Left renal pelvis (tissue), 4 donors: ENCODE results near the gene FER1L5. TPM values are rescaled to one million over a fixed set of nuclear protein-coding genes. Genes with fewer than 3 reads are reported as not detected.

Experiments
- DNase-seq, 4 donors: peaks; one replicate each; pipeline ENCODE4 v3.0.0-alpha.2; 2013; ENCODE audit warnings: low read depth in 4 of 4, low spot score in 3 of 4
- polyA plus RNA-seq, 4 donors: library from polyadenylated mRNA; unstranded; fragments of 120-200 nt; gene quantifications; one replicate each; pipeline ENCODE4 v1.2.1, GENCODE V29; 2013; ENCODE audit not compliant: insufficient read length in 4 of 4

The FER1L5 gene
- polyA plus RNA-seq: 1 to 10 TPM in 2 of 4 donors, under 1 TPM in 2; 0.44 to 1.8 (median 1.0) TPM

DNA sequence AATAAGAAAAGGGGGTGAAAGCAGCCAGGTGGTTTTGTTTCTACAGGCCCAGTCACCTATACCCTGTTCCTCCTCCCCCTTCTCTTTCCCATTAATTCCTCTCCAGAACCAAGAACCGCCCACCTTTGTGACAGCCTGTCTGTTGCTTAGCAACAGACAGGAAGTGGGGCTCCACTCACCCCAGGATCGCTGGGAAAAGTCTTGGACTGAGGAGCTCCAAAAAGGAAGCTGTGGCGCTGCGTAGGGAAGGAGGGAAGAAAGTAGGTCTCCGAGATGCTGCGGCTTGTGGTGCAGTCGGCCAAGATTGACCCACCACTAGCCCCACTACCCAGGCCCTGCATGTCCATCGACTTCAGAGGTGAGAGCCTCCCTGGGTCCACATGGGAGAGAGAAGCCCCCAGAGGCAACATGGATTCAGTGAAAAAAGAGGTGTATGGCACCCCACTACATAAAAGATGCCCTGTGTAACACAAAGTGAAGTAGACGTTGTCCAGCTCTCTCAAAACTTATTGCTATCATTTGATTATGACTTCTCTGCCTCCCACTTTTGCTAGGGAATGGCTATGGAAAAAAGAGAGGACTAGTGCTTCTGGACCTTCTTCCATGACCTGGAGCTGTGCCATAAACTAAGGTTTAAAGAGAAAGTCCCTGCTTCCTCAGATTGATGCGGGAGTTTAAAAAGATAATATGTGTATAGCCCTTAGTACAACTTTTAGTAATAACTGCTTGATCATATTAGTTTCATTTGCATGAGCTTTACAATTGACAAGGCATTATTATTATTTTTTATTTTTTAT, at the start of gene FER1L5:
Gene FER1L5, plus strand, starts transcription at position 201 of the 797 bp plus-strand sequence. Its CDS starts 73 bp downstream, at position 274.
- peak; percentile 58 to 82 (median 76) for DNase-seq

DNA sequence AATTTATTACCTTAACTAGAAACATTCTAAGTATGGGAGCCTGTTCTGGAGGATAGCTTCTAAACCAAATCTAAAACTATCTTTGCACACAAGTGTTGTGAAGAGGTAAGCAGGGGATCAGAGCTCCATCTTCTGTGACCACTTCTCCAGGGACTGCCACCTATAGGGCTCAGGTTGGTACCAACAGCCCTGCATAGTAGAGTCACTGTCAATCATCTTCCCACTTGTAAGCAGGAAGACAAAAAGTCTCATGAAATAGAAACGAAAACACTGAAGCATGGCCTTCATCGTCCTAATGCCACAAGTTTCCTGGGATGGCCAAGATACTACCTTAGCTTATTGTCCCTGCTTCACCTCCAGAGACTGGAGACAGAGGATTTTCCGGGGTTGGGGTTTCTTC, 48.3 kb upstream of the FER1L5 start:
- no peak for DNase-seq

DNA sequence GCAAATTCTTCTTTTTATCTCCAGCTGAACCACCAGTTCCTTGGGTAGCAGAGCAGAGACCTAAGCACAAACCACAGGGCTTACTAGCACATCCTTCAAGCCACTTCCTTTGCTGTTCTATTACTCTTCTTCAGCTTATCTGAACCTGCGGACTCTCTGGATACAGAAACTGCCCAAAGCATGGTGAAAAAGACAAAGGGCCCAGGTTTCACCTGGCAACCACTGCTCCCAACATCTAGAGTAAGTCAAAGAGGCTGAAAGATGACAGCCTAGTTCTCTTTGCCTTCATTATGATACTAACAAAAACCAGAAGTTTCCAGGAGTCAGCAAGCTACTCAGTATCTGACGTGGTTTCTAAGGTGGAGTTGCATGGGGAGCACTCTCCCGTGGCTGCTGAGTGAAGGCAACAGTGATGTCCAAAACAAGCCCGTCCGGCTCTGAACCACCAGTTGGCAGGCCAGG, 47.8 kb upstream of the FER1L5 start:
- no peak for DNase-seq

GRCh38 chr2:96596596-96596995, 46.0 kb upstream of the FER1L5 start:
- DNase-seq: no peak

DNA sequence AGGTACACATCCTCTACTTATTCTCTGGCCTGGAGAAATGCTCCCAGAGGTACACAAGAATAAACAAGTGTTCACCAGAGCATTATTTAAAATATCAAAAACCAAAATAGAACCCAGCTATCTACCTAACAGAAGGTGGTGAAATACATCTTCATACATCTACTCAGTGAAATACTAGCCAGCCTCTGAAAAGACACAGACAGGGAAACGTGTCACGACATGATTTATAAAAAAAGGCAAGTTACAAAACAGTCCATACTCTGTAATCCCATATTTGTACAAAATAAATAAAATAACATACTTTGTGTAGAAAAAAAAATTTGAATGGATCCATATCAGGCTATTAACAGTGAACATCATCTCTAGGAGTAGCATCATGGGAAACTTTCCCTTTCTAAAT, 42.6 kb upstream of the FER1L5 start:
- DNase-seq: no peak

DNA sequence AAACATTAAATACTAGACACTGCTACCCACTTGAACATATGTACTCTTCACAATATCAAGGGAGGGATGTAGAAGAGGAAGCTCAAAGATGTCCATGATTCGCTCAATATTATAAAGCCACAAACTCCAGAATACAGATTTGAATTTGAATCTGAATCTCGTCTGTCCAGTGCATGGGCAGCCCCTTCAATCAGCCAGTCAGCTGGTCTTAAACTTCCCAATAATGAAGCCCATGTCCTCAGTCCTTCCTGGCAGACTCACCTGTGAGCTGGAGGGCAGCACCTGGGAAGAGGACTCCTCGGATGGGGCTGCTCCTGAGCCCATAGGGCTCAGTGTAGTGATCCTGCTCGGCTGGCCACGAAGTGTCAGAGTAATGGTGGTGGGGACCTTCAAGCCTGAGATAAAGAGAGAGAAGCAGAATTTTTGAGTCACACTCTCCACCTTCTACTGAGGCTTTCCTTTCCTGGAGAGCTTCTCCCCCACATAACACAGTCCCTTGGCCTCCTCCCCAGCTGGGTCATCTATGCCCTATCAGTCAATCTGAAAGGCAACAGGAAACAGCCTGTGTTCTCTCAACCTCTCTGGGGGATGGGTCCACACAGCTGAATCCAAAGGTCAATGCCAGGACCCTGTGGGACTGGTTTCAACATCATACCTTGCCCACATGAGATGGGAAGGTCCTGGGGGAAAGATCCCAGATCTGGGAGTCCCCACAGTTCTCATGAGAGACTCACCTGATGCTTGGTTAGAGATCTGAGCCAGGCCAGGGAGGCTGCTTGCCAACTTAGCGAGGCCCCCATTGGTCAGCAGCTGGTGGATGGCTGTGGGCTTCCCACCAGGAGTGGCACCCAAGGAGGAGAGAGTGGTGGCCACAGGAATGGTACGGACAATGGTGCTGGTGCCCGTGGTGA, 40.9 kb upstream of the FER1L5 start:
- DNase-seq: no peak

GRCh38 chr2:96602330-96602823, 40.2 kb upstream of the FER1L5 start:
- no peak for DNase-seq

DNA sequence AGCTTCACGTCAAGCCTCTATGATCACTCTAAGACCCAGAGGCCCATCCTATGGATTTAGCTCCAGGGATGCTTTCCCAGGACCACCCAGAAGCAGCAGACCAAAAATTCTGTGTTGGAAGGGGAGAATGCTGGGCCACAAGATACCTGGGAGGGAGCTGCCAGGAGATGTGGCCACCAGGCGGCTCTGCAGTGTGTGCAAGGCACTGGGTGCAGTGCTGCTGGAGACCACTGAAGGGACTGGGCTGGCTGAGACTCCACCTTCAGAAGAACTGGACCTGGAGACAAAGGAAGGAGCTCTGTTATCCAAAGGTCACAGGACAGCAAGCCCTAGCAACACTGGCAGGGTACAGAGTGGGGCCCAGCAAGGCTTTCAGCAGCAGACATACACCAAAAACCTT, 38.5 kb upstream of the FER1L5 start:
- DNase-seq: no peak

DNA sequence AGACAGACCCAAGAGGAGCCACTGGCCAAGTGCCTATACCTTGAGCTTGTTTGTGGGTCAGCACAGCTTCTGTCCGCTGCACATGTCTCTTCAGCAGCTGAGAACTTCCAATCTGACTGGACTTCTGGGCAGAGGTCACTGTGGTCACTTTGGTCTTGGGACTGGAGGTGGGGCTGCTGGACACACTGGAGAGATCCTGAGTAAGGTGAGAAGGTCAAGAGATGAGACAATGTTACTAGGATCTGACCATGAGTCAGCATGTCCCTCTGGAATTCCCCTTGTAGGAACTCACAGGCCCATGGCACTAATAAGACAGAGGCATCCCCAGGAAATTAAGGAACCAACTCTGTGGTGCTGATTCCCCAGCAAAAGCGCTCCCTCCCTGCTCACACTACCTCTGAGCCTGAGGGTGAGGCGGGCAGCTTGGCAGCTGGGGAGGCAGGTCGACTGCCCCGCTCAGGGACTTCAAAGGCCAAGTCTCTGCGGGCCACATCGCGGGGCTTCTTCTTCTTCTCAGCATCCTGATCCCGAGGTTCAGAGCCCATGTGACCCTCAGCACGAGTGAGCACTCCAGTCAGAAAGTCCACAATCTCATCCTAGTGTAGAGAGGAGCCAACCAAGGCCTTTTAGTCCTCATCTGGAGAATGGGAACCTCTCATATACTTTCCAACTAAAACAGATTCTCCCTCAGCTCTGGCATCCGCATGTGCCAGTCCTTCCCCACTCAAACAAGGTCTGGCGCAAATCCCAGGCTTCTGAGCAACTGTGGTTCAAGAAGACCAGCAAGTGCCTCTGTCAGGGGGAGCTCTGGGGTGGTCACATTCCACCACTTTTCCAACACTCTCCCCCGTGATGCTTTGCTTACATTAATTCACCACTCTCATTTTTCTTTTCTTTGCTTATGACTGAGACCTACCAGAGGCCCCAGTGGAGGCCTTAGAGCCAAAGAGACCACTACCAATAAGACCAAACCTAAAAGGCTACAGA, 33.8 kb upstream of the FER1L5 start:
- no peak for DNase-seq

GRCh38 chr2:96616128-96616527, 26.4 kb upstream of the FER1L5 start:
- no peak for DNase-seq

- no peak for DNase-seq
These were observed 26.0 kb upstream of the FER1L5 start for GRCh38 chr2:96616535-96616934.

DNA sequence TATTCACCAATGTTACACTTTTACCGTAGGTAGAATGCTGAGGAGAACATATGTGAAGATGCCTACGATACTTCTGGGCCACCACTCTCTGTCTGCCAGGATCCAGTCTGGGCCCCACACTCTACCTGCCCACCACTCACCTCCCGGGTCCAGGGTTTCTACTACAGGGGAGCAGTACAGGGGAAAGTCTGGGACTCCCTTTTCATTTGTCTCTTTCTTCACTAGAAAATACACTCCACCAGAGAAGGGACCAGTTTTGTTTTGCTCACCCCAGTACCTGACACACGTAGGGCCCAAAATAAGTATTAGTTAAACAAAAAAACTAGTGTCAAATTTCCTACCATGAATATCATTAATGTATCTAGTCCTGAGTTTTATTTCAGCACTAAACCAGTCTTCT, 25.6 kb upstream of the FER1L5 start:
- DNase-seq: no peak

GRCh38 chr2:96618596-96619283, 23.8 kb upstream of the FER1L5 start:
- no peak for DNase-seq

DNA sequence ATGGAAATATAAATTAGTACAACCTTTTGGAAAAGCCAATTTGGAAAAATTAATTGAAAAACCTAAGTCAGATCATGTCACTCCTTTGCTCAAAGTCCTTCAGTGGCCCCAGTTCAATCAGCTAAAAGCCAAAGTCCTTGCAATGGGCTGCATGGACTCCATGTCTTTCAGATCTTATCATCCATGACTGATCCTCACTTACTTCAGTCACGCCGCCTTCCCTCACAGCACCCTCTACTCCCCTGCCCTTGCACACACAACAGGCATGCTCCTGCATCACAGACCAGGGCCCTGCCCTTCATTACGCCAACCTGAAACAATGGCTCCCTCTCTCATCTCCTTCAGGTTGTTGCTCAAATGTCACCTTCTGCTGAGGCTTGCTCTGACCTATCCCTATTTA, 20.0 kb upstream of the FER1L5 start:
- DNase-seq: no peak

- DNase-seq: no peak
These were observed 19.4 kb upstream of the FER1L5 start for GRCh38 chr2:96623116-96623515.

DNA sequence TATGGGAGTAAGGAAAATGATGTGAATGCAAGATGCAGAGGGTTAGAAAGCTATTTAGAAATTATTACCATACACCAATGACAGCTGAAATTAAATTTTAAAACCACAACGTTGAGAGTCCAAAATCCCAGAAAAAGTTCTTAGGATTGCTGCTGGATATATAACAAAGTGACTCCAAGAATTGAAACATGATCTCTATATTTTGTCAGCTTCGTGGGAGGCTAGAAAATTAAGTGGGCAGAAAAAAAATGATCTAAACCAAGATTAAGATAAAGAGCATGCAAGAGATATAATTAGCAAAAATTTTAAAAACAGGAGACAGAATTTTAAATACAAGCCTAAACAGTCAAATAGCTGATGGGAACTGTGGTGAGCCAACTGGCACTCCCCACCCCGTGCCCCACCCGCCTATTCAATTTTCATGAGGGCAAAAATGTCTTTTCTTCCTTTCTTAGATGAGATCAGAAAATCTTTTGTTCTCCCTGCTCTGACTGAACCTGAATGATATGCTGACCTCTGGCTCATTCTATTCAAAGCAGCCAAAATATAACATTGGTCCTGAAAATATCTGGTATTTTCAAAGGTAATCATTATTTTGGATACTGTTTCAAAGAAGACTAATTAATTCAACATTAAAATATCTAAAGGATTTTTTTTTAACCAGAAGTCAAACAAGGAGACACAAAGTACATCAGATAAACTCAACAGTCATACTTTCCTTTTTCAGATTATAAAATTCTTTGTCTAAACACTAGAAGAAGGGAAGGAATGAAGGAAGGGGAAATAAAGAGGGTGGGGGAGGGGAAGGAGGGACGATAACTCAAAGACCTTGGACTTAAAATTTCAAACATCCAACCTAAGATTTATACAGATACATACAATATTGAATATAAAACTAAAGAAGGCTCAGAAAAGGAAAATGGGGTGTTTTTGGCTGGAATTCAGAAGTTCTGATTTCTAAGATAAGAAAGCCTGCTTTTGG, 16.7 kb upstream of the FER1L5 start:
- DNase-seq: no peak

- no peak for DNase-seq
These were observed 16.0 kb upstream of the FER1L5 start for GRCh38 chr2:96626553-96626942.

DNA sequence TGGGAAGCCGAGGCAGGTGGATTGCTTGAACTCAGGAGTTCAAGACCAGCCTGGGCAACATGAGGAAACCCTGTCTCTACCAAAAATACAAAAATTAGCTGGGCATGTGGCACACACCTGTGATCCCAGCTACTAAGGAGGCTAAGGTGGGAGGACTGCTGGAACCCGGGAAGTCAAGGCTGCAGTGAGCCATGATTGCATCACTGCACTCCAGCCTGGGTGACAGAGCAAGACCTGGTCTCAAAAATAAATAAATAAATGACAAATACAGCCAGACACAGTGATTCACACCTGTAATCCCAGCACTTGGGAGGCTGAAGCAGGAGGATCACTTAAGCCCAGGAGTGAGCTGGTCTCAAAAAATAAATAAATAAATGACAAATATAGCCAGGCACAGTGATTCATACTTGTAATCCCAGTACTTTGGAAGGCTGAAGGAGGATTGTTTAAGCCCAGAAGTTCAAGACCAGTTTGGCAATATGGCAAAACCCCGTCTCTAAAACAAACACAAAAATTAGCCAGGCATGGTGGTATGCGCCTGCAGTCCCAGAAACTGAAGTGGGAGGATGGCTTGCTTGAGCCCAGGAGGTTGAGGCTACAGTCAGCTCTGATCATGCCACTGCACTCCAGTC, 10.6 kb upstream of the FER1L5 start:
- DNase-seq: no peak
